ENCODE results near the gene FAM25A.
"Not testable (repeated sequence)": the region's sequence is repeated elsewhere in the genome, so short reads cannot be mapped to it uniquely, and the experiment has no call there.

Gene FAM25A

DNA sequence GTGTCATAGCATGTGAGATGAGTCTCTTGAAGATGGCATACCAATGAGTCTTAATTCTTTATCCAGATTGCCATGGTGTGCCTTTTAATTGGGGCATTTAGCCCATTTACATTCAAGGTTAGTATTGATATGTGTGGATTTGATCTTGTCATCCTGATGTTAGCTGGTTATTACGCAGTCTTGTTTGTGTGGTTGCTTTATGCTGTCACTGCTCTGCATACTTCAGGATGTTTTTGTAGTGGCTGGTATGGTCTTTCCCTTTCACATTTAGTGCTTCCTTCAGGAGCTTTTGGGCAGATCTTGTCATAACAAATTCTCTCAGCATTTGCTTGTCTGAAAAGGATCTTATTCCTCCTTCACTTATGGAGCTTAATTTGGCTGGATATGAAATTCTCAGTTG is 16.5 kb downstream of the FAM25A start:
- Mint-ChIP-seq H3K9me3 (peaks cover 5% of the 10 kb centered on the region), H3K36me3 (peaks cover 3% of the 10 kb centered on the region), H3K4me3 (no peak overlapping the region), H3K4me1 (no peaks in the 10 kb centered on the region), H3K27ac (no peak overlapping the region), H3K27me3 (no peaks in the 10 kb centered on the region)

DNA sequence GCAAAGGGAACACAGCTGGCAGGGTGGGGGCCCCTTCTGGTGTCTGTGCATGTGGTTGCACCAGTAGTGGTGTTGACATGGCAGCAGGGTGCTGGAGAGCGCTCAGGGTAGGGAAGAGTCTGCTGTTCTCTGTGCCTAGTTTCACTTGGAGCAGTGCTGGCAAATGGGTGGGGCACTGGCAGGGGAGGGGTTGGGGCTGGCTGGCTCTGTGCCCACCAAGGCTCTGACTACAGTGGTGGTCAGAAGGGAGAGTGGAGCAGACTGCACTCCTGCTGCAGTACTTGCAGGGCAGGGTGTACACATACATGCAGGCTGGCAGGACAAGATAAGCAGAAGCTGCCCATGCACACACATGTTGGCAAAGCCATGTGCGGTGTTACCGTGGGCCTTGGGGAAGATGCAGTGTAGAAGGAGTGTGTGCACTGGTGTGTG is 18.2 kb downstream of the FAM25A start:
- Mint-ChIP-seq H3K4me1 (no peaks in the 10 kb centered on the region), H3K27ac (no peak overlapping the region), H3K4me3 (no peak overlapping the region), H3K9me3 (peaks cover 5% of the 10 kb centered on the region), H3K27me3 (no peaks in the 10 kb centered on the region), H3K36me3 (peaks cover 9% of the 10 kb centered on the region)

DNA sequence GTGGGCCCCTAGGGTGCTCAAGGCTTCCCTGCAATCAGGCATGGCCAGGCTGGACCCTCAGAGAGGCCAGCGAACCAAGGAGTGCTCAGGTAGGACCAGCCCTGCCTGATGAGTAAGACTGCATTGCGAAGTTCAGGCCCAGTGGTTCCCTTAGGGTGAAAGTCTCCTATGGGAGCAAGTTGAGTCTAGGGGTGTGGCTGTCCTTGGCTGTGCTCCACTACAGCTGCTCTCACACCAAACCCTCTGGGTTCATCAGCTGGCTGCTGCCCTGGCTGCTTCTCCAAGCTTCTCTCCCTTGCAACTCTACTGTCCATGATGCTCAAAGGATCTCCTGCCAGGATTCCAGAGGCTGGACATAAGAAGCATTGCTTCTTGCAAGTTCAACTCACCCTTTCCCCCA is 18.7 kb downstream of the FAM25A start:
- no peaks in the 10 kb centered on the region for H3K27me3 Mint-ChIP-seq

DNA sequence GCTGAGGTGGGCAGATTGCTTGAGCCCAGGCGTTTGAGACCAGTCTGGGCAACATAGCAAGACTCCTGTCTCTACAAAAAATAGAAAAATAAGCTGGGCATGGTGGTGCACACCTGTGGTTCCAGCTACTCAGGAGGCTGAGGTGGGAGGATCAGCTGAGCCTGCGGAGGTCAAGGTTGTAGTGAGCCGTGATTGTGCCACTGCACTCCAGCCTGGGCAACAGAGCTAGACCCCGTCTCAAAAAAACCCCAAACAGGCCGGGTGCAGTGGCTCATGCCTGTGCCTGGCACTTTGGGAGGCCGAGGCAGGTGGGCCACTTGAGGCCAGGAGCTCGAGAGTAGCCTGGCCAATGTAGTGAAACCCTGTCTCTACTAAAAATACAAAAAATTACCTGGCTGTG is 23.5 kb downstream of the FAM25A start:
- H3K9me3 Mint-ChIP-seq, H3K4me3 Mint-ChIP-seq, H3K4me1 Mint-ChIP-seq, H3K27me3 Mint-ChIP-seq, H3K27ac Mint-ChIP-seq: not testable (repeated sequence)
- H3K36me3 Mint-ChIP-seq = peaks cover 15% of the 10 kb centered on the region

More for the DNA sequence above, 18.7 kb downstream of the FAM25A start:
- Mint-ChIP-seq H3K4me3 (no peak overlapping the region), H3K4me1 (no peaks in the 10 kb centered on the region), H3K27ac (no peak overlapping the region), H3K36me3 (peaks cover 9% of the 10 kb centered on the region), H3K9me3 (peaks cover 5% of the 10 kb centered on the region)

DNA sequence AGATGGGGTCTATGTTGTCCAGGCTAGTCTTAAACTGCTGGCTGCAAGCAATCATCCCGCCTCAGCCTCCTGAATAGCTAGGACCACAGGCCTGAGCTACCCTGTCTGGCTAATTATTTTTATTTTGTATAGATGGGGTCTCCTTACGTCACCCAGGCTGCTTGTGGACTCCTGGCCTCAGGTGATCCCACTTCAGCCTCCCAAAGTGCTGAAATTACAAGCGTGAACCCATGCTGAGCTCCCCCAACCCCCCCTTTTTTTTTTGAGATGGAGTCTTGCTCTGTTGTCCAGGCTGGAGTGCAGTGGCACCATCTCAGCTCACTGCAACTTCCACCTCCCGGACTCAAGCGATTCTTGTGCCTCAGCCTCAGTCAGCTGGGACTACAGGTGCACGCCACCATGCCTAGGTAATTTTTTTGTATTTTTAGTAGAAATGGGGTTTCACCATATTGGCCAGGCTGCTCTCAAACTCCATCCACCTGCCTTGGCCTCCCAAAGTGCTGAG is 25.4 kb downstream of the FAM25A start:
- Mint-ChIP-seq H3K36me3 (peaks cover 14% of the 10 kb centered on the region), H3K4me3 (no peak overlapping the region), H3K9me3 (no peaks in the 10 kb centered on the region), H3K4me1 (no peaks in the 10 kb centered on the region), H3K27me3 (no peaks in the 10 kb centered on the region), H3K27ac (no peak overlapping the region)

DNA sequence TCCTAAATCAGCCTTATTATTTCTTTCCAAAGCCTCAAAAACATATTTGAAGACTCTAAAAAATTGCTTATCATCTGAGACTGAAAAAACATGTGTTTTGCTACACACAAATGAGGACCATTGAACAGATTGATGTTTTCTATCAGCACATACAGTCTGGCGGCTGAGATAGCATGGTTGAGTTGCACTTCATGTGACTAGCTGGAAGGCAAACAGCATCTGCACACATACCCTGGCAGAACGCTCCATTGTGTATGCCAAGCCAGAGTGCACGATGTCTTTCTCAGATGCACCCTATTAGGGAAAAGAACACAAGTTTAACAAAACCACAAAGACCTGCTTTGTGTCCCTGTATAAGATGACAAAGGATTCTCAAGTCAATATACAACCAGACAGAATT is 33.0 kb downstream of the FAM25A start:
- H3K27ac Mint-ChIP-seq = no peak overlapping the region
- H3K4me1 Mint-ChIP-seq = no peaks in the 10 kb centered on the region
- H3K27me3 Mint-ChIP-seq = no peaks in the 10 kb centered on the region
- peaks cover 4% of the 10 kb centered on the region for H3K36me3 Mint-ChIP-seq
- H3K9me3 Mint-ChIP-seq = no peaks in the 10 kb centered on the region
- H3K4me3 Mint-ChIP-seq = no peak overlapping the region

DNA sequence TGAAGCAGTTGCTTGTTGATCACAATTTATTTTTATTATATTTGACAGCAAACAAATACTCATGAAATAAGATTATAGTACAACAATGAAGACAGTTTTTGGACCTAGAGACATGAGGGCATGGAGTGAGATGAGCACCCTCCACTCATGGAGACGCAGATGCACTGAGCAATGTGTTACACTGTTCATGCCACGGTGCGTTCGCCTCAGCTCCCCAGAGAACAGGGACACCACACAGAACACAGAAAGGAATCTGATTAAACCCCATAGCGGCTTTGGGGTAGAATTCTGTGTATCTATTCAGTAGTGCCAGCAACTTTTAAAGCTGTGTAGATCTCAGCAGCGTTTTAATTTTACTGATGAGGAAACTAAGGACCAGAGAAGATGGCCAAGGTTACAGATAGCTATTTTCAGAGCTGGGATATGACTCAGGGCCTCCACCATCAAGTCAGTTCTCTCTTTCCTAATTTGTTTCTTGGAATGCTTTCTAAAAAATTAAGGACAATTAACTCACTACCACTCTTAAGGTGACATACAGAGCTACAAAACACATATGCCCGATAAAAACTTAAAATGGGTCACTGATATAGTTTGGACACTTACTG is 33.6 kb downstream of the FAM25A start:
- H3K4me3 Mint-ChIP-seq = no peak overlapping the region
- no peak overlapping the region for H3K27ac Mint-ChIP-seq
- H3K4me1 Mint-ChIP-seq = no peaks in the 10 kb centered on the region
- no peaks in the 10 kb centered on the region for H3K27me3 Mint-ChIP-seq
- no peaks in the 10 kb centered on the region for H3K9me3 Mint-ChIP-seq
- peaks cover 7% of the 10 kb centered on the region for H3K36me3 Mint-ChIP-seq

DNA sequence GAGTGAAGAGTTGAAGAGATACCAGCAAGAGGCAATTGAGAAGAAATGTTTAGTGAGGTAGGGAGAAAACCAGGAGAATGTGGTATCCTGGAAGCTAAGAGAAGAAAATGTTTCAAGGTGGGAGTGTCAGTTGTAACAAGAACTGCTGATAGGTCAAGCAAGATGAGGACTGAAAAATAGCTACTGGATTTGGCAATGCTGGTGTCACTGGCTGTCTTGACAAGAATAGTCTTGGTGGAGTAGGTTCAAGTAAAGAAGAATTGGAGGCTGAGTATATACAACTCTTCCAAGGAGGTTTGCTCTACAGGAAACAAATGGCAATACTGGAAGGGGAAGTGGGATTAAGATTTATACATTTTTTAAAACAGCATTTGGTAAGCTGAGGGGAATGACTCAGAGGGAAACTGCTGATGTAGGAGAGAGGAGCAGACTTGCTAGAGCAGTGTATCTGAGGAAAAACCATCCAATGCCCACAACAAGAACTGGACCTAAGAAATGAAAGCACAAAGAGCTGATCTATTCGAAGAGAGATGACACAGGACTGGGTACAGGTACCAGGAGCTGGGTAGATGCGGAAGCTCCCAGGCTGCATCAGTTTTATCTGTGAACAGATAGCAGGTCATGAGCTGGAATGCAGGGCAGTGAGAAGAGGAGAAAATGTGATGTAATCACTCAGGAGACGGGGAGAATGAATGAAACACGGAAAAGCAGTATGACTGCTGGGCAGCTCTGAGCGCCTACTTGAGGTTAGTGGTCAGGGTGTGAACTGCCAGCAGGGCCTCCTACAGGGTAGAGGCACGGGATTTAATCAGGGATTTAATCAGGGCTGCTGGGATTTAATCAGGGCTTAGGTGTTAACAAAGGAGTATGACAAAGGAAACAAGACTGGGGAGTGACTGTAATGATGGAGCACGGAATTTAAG is 34.5 kb downstream of the FAM25A start:
- H3K27ac Mint-ChIP-seq = no peak overlapping the region
- no peak overlapping the region for H3K4me3 Mint-ChIP-seq
- H3K9me3 Mint-ChIP-seq = no peaks in the 10 kb centered on the region
- H3K36me3 Mint-ChIP-seq = peaks cover 9% of the 10 kb centered on the region
- no peaks in the 10 kb centered on the region for H3K27me3 Mint-ChIP-seq
- H3K4me1 Mint-ChIP-seq = no peaks in the 10 kb centered on the region

DNA sequence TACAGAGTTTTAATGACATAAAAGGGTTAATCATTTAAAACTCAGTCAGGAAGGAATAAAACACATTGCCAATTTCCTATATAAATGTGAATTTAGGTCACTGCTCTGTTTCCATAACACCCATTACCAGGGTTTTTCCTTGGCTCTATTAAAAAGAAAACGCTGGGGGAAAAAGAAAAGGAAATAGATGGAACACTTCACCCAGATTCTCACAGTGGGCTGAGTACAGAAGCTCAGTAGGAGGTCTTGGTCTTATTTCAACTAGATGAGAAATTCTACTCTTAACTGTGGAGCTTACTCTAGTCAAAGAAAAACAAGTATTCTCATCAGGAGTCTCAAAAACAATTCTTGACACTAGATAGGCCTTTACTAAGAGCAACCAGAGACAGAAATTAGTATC is 38.1 kb downstream of the FAM25A start:
- H3K4me3 Mint-ChIP-seq = no peak overlapping the region
- H3K27ac Mint-ChIP-seq = no peak overlapping the region
- no peaks in the 10 kb centered on the region for H3K4me1 Mint-ChIP-seq
- no peaks in the 10 kb centered on the region for H3K9me3 Mint-ChIP-seq
- peaks cover 14% of the 10 kb centered on the region for H3K36me3 Mint-ChIP-seq
- no peaks in the 10 kb centered on the region for H3K27me3 Mint-ChIP-seq

DNA sequence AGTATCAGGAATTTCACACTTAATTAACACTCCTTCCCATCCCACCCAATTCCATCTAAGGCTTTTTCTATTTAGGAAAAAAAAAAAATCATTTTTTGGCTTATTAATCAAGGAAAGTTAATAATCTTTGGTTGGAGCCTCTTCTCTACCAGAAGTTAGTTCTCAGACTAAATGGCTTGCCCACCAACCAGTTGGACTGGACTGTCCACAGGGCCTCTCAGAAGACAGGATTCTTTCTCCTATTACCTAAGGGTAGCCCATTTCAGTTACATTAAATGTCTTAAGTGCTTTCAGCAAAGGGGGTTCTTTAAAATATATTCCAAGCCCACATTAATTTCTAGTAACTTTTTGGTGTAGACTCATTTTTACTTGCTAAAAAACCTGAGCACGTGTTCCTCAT is 39.3 kb downstream of the FAM25A start:
- Mint-ChIP-seq H3K9me3 (no peaks in the 10 kb centered on the region), H3K27me3 (no peaks in the 10 kb centered on the region), H3K27ac (no peak overlapping the region), H3K4me3 (no peak overlapping the region), H3K36me3 (peaks cover 17% of the 10 kb centered on the region), H3K4me1 (no peaks in the 10 kb centered on the region)

DNA sequence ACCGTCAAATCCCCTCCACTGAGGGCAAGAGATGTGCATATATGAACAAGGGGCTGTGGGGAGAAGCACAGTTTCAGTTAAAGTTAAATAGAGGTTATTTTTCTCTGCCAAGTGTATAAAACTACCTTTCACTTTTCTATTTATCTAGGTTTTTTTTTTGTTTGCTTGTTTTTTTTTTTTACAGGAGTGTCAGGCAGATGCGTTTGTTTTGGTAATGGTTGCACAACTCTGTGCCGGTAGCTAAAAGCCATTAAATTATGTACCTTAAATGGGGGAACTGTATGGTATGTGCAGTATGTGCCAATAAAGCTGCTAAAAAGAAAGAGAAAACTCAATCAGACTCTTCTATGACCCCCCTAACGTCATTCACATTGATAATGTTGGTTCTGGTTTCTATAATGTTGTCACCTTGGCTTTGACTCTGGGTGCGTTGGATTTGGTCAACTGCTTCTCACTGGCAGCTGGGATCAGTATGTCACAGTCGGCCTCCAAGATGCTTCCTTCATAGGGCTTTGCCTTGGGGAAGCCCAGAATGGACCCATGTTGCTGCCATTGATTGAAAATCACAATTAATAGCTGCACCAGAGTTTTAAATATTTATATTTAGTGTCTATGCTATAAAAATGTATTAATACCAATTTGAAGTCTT is 40.3 kb downstream of the FAM25A start:
- H3K4me3 Mint-ChIP-seq = no peak overlapping the region
- H3K36me3 Mint-ChIP-seq = peaks cover 17% of the 10 kb centered on the region
- H3K27me3 Mint-ChIP-seq = no peaks in the 10 kb centered on the region
- H3K27ac Mint-ChIP-seq = peak overlapping the region; percentile 83
- no peaks in the 10 kb centered on the region for H3K4me1 Mint-ChIP-seq
- no peaks in the 10 kb centered on the region for H3K9me3 Mint-ChIP-seq

DNA sequence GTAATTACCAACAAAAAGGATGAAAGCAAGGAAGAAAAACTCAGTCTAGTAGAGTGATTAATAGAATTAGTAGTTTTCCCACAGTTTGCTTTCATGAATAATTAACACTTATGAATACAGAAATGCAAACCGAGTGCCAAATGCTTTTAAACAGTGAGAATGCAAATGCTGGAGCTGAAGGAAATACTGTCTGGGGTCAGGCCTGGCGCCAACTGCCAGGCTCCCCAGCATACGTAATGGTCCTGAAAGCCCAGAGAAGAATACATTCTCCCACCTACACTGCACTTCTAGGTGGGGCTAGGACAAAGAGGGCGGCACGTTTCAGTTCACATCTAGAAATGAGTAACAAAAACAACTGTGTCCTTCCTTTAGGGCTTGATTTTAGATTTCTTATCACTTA is 44.6 kb downstream of the FAM25A start:
- Mint-ChIP-seq H3K4me1 (no peaks in the 10 kb centered on the region), H3K27me3 (no peaks in the 10 kb centered on the region), H3K9me3 (no peaks in the 10 kb centered on the region), H3K4me3 (no peak overlapping the region), H3K36me3 (peaks cover 18% of the 10 kb centered on the region), H3K27ac (no peak overlapping the region)

DNA sequence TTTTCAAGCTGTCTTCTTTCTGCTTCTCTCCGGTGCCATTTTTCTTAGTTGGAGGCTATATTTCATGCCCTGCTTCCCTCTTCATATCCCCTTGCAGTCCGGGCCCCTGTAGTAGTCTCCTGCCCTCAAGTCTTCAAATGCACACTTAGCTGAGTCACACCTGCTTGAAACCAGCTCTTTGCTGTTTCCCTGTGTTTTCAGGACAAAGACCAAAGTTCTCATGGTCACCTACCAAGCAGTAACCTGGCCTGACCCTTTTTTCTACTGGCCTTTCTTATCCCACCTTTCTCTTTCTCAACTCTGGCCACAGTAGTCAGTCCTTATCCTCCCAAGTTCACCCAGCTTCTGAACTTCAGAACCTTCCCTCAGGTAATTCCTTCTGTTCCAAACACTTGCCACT is 46.1 kb downstream of the FAM25A start:
- Mint-ChIP-seq H3K27ac (no peak overlapping the region), H3K9me3 (no peaks in the 10 kb centered on the region), H3K36me3 (peaks cover 16% of the 10 kb centered on the region), H3K4me1 (no peaks in the 10 kb centered on the region), H3K4me3 (no peak overlapping the region), H3K27me3 (no peaks in the 10 kb centered on the region)

DNA sequence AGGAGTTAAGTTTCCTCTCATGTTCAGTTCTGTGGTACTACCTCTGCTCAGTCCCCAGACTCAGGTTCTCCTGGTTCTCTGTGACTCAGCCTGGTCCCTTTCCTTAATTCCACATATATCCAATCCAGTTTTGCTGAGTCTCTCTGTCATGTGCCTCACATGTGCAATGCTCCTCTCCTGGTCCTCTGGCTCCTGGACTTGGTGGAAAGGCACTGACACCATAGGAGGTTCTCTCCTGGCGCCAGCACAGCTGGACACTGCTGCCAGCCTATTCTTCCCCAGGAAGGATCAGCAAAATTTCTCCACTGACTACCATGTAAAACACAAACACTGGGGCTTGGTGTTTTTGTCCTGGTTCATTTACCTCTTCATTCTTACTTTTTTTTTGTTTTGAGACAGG is 46.8 kb downstream of the FAM25A start:
- H3K36me3 Mint-ChIP-seq = peaks cover 21% of the 10 kb centered on the region
- H3K27ac Mint-ChIP-seq = no peak overlapping the region
- H3K9me3 Mint-ChIP-seq = no peaks in the 10 kb centered on the region

DNA sequence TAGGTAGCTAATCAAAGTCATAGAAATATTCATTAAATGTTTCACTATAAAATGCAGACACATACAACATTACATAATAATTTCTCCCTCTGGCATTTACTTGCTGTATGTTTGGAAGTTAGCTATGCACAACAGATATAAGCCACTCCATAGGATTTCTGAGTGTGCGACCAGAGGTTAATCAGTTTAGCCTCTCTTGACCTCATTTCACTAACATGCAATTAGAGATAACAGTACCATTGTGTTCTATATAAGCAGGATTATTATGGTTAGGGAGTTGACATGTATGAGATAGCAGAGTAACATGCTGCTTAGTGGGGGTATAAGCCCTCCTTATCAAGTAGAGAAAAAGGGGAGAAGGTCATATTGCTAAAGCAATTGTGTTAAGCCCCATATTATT is 48.2 kb downstream of the FAM25A start:
- no peaks in the 10 kb centered on the region for H3K9me3 Mint-ChIP-seq
- H3K36me3 Mint-ChIP-seq = peaks cover 23% of the 10 kb centered on the region
- H3K27ac Mint-ChIP-seq = no peak overlapping the region
- H3K27me3 Mint-ChIP-seq = no peaks in the 10 kb centered on the region
- no peak overlapping the region for H3K4me3 Mint-ChIP-seq
- H3K4me1 Mint-ChIP-seq = no peaks in the 10 kb centered on the region

More for the DNA sequence above, 46.8 kb downstream of the FAM25A start:
- Mint-ChIP-seq H3K4me1 (no peaks in the 10 kb centered on the region), H3K27me3 (no peaks in the 10 kb centered on the region), H3K4me3 (no peak overlapping the region)

DNA sequence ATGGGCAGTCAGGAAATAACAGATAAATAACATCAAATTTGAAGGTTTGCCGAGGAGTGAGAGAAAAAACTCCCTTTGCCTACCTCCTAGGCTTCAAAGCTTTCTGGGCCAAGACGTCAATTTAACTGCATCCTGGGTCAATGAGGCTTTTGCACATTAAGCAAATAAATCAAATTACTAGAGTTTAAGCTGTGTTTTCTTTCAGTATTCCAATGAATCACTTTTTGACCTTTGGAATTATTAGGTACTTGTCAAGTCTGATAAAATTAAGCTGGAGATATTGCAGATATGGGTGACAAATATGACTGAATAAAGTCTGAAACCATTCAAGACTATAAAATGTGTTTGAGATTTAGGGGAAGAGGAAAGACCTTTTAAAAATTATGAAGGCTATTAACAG is 52.4 kb downstream of the FAM25A start:
- no peaks in the 10 kb centered on the region for H3K9me3 Mint-ChIP-seq
- peaks cover 15% of the 10 kb centered on the region for H3K36me3 Mint-ChIP-seq

More for the DNA sequence above, 52.4 kb downstream of the FAM25A start:
- H3K4me1 Mint-ChIP-seq = no peaks in the 10 kb centered on the region
- H3K4me3 Mint-ChIP-seq = no peak overlapping the region
- no peak overlapping the region for H3K27ac Mint-ChIP-seq
- H3K27me3 Mint-ChIP-seq = no peaks in the 10 kb centered on the region
